ENCODE data around the gene UBE2H.
"Not testable (repeated sequence)": the region's sequence is repeated elsewhere in the genome, so short reads cannot be mapped to it uniquely, and the experiment has no call there.

UBE2H gene

GRCh38 chr7:129907122-129907736, 45.5 kb downstream of the UBE2H start:
- FAIRE-seq, result no peak

- no peak for FAIRE-seq
Measured at GRCh38 chr7:129906700-129907099, 46.1 kb downstream of the UBE2H start.

- FAIRE-seq, result no peak
Measured at GRCh38 chr7:129903935-129904334, 48.8 kb downstream of the UBE2H start.

- FAIRE-seq, result no peak
Measured at GRCh38 chr7:129902788-129903422, 49.9 kb downstream of the UBE2H start.

- FAIRE-seq, result no peak
Measured at GRCh38 chr7:129898502-129899160, 54.1 kb downstream of the UBE2H start.

GRCh38 chr7:129898007-129898406, 54.8 kb downstream of the UBE2H start:
- FAIRE-seq, result no peak

- FAIRE-seq, result no peak
Measured at GRCh38 chr7:129896568-129897382, 56.0 kb downstream of the UBE2H start.

- FAIRE-seq, result not testable (repeated sequence)
Measured at GRCh38 chr7:129894184-129894583, 58.6 kb downstream of the UBE2H start.

GRCh38 chr7:129890090-129890489, 62.7 kb downstream of the UBE2H start:
- no peak for FAIRE-seq

GRCh38 chr7:129889133-129889844, 63.5 kb downstream of the UBE2H start:
- FAIRE-seq, result no peak

GRCh38 chr7:129887865-129888264, 64.9 kb downstream of the UBE2H start:
- FAIRE-seq, result no peak

GRCh38 chr7:129886818-129887186, 66.0 kb downstream of the UBE2H start:
- FAIRE-seq, result no peak

- FAIRE-seq, result no peak
Measured at GRCh38 chr7:129886167-129886817, 66.5 kb downstream of the UBE2H start.

GRCh38 chr7:129884495-129884894, 68.3 kb downstream of the UBE2H start:
- FAIRE-seq, result no peak

GRCh38 chr7:129883151-129883550, 69.6 kb downstream of the UBE2H start:
- FAIRE-seq, result no peak

- FAIRE-seq, result no peak
Measured at GRCh38 chr7:129882531-129882930, 70.2 kb downstream of the UBE2H start.

GRCh38 chr7:129877146-129877792, 75.5 kb downstream of the UBE2H start:
- no peak for FAIRE-seq

GRCh38 chr7:129875745-129876411, 76.9 kb downstream of the UBE2H start:
- no peak for FAIRE-seq

- FAIRE-seq, result no peak
Measured at GRCh38 chr7:129875160-129875559, 77.6 kb downstream of the UBE2H start.

- no peak for FAIRE-seq
Measured at GRCh38 chr7:129874722-129875121, 78.0 kb downstream of the UBE2H start.

- FAIRE-seq, result no peak
Measured at GRCh38 chr7:129872054-129872453, 80.7 kb downstream of the UBE2H start.

All from colon (tissue), 2 donors.